Stomach (tissue), 4 donors: ENCODE measurements around the gene CACNA2D3.

Source experiments
- POLR2A ChIP-seq, 4 donors: fragments of 450-650 bp; IDR thresholded peaks; one replicate each; pipeline ENCODE4 v1.6.1; 2016; ENCODE audit warnings: antibody characterized with exemption in 4 of 4, control low read depth in 2 of 4, mild to moderate bottlenecking in 1 of 4, moderate library complexity in 1 of 4
- POLR2AphosphoS5 ChIP-seq, 3 donors: sonication (generic); formaldehyde crosslinking; IDR thresholded peaks; one replicate each; pipeline ENCODE4 v1.6.1; 2016; ENCODE audit warnings: antibody characterized with exemption in 3 of 3
- TF ChIP-seq, protein P1 (sequence below), 7 experiments: fragments of 450-650 bp in 4 of 7; fragments of 200-600 bp in 3 of 7; sonication (generic) in 3 of 7; IDR thresholded peaks; one replicate each; pipeline ENCODE4 v1.5.1; 2016 to 2019; ENCODE audit warnings: antibody characterized with exemption in 7 of 7, control low read depth in 2 of 7, mild to moderate bottlenecking in 1 of 7

DNA sequence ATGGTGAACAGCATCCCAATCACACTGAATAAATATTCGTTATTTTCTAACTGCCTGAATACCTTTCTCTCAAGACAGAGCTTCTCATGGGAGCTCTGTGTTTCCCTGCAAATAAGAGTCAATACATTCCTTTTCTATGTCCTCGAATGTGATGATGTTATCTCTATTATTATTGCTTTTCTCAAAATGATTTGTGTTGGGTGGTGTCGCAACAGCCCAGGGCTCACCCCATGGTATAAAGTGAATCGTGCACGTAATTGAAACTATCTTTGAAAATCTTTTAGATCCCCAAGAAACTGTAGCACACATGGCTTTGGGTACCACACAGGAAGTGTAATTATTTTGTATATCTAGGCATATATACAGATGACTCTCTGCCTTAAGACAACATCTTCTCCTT is 996.1 kb downstream of the CACNA2D3 start:
- TF ChIP-seq, protein P1, sequence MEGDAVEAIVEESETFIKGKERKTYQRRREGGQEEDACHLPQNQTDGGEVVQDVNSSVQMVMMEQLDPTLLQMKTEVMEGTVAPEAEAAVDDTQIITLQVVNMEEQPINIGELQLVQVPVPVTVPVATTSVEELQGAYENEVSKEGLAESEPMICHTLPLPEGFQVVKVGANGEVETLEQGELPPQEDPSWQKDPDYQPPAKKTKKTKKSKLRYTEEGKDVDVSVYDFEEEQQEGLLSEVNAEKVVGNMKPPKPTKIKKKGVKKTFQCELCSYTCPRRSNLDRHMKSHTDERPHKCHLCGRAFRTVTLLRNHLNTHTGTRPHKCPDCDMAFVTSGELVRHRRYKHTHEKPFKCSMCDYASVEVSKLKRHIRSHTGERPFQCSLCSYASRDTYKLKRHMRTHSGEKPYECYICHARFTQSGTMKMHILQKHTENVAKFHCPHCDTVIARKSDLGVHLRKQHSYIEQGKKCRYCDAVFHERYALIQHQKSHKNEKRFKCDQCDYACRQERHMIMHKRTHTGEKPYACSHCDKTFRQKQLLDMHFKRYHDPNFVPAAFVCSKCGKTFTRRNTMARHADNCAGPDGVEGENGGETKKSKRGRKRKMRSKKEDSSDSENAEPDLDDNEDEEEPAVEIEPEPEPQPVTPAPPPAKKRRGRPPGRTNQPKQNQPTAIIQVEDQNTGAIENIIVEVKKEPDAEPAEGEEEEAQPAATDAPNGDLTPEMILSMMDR (IDR thresholded peaks at IDR 0.05): no peak
- no peak for TF ChIP-seq POLR2AphosphoS5 (IDR thresholded peaks at IDR 0.05)
- no peak for TF ChIP-seq POLR2A (IDR thresholded peaks at IDR 0.05)
